HG03342 (cell line): Measurements from ENCODE around the gene OSBPL1A.

ENCODE experiments used
- ATAC-seq: cut with Tn5 transposase; IDR thresholded peaks from one replicate; pipeline ENCODE4 v1.9.1; 2021; ENCODE audit warnings: mild to moderate bottlenecking, moderate library complexity; ENCODE audit not compliant: unreplicated experiment

Gene OSBPL1A

DNA sequence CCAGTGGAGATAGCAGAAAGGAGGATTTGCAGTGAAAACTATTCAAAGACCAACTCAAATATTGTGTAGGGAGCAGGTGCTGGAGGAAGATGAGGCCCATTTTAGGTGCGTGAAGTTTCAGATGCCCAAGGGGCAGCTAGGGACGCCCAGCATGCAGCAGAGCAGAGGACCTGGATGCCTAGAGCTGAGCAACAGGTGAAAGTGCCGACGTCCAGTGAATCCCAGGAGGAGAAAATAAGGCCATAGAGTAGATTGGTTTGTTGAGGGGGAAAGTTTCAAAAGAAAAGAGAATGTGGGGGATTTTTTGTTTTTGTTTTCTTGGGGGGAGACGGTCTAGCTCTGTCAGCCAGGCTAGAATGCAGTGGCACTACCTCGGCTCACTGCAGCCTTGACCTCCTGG is 53.1 kb downstream of the OSBPL1A start:
- ATAC-seq: no peak

GRCh38 chr18:24342347-24342746 is 55.3 kb downstream of the OSBPL1A start:
- ATAC-seq: no peak

GRCh38 chr18:24341361-24341760 is 56.3 kb downstream of the OSBPL1A start:
- no peak for ATAC-seq

DNA sequence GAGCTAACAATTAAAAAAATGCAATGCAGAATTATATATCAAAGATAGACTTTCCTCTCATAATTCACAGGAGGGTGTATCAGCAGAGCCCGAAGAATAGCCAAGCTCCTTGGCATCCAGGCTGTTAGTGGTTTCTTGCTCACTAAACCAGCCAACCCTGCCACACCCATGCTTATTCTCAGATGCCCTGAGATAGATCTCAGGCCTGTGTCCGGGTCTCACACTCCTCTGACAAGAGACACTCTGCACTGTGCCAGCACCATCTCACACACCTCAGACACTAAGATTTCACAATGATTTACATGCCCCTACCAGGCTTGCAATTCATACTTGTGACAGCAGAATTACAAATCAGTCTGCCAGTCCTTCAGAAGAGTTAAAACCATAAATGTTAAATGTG is 64.5 kb downstream of the OSBPL1A start:
- ATAC-seq: no peak

DNA sequence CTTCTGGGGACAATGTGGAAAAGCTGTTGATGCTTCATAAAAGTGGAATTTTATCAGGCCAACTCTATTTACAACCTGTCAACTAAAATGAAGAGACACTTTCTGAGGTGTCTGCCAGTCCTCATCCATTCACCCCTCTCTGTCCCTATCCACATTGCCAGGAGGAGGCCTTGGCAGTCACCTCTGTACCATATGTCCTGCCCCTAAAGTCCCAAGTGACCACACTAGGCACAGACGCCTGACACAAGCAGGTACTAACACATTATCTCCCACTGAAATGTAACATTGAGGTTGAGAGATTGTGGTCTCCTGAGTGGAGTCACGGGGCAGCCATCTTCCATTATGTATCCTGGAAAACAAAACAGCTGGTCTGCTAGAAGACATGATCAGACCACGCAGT is 71.4 kb downstream of the OSBPL1A start:
- no peak for ATAC-seq

DNA sequence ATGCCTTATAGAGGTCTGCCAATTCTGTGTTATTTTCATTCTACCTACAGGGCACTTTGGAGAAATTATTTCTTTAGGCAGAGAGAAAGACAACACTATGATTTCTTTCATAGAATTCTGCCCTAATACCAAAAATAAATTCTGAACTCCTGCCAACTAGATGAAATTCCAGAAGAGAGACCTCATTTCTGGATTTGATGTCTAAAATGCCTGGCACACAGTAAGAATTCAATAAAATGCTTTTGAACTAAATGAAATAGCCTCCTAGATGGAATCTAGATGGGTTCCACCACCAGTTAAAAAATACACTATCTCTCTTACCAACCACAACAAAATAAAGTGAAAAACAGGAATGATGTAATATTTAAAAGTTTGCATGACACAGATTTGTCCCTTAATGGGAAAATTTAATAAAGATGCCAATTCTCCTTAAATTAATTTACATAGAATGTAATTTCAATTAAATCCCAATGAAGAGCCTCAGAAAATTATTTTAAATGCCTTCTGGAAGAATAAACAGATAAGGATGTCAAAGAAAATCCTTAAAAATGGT is 75.0 kb downstream of the OSBPL1A start:
- ATAC-seq: no peak

- ATAC-seq: no peak
These were observed 76.6 kb downstream of the OSBPL1A start for GRCh38 chr18:24321071-24321470.

GRCh38 chr18:24319757-24320156 is 77.9 kb downstream of the OSBPL1A start:
- no peak for ATAC-seq

GRCh38 chr18:24317370-24317769 is 80.3 kb downstream of the OSBPL1A start:
- no peak for ATAC-seq

- no peak for ATAC-seq
These were observed 82.5 kb downstream of the OSBPL1A start for GRCh38 chr18:24315170-24315569.

GRCh38 chr18:24306201-24306600 is 91.4 kb downstream of the OSBPL1A start:
- ATAC-seq: no peak

- ATAC-seq: no peak
These were observed 96.9 kb downstream of the OSBPL1A start for GRCh38 chr18:24300703-24301102.

GRCh38 chr18:24296276-24296675 is 101.3 kb downstream of the OSBPL1A start:
- no peak for ATAC-seq

DNA sequence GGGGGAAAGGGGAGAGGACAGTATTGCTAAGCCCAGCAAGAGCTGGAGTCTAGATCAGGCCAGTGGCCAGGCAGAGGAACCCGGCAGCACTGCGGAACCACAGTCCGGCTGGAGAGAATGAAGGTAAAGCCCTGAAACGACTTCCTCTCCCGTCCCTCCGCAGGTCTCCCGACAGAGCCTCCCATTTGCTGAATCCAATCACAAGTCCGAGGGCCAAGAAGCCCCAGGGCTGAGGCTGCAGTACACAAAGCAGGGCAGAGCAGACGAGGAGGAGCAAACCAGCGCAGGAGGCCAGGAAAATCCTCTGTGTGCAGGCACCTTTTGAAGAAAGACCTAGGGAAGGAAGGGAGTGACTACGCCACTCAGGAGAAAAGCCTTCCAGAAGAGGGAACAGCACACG is 104.4 kb downstream of the OSBPL1A start:
- ATAC-seq: no peak

- ATAC-seq: no peak
These were observed 119.0 kb downstream of the OSBPL1A start for GRCh38 chr18:24278591-24278990.

GRCh38 chr18:24277516-24278195 is 120.0 kb downstream of the OSBPL1A start:
- ATAC-seq: no peak

- no peak for ATAC-seq
These were observed 120.6 kb downstream of the OSBPL1A start for GRCh38 chr18:24276994-24277393.

GRCh38 chr18:24274837-24275236 is 122.8 kb downstream of the OSBPL1A start:
- ATAC-seq: no peak

DNA sequence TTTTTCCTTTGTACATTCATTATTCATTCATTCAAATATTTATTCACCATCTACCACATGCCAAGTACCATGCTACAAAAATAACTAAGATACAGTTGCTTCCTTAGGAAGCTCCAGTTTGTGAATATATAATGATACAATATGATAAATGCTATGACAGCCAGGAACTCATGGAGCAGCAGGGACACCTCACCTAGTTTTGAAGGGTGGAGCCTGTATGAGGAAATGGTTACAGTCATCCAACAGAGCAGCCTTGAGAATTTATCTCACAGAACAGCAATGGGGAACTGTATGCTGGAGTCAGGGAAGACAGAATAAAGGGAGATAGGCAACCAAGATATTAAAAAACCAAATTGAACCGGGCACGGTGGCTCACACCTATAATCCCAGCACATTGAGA is 124.0 kb downstream of the OSBPL1A start:
- no peak for ATAC-seq

- no peak for ATAC-seq
These were observed 125.4 kb downstream of the OSBPL1A start for GRCh38 chr18:24272229-24272525.

- ATAC-seq: no peak
These were observed 126.0 kb downstream of the OSBPL1A start for GRCh38 chr18:24271381-24272228.

- ATAC-seq: no peak
These were observed 126.7 kb downstream of the OSBPL1A start for GRCh38 chr18:24270937-24271380.
